Stimulated activated naive CD8-positive, alpha-beta T cell treated with anti-CD3 and anti-CD28 coated beads, Interleukin-15, Interleukin-2, amounts not matched to agents 100 ng/mL and 50 ng/mL, for 24 hours (primary cell): ENCODE data around the gene AVEN.
"Not testable (repeated sequence)": the region's sequence is repeated elsewhere in the genome, so short reads cannot be mapped to it uniquely, and the experiment has no call there.

Source experiments
- H3K27ac Mint-ChIP-seq: one replicate; pipeline ENCODE4 v1.8.0; 2021; ENCODE audit warnings: mild to moderate bottlenecking, mixed read lengths
- H3K27me3 Mint-ChIP-seq: one replicate; pipeline ENCODE4 v1.8.0; 2021; ENCODE audit warnings: mixed read lengths
- H3K36me3 Mint-ChIP-seq: one replicate; pipeline ENCODE4 v1.8.0; 2021; ENCODE audit warnings: low read depth, mixed read lengths
- H3K4me1 Mint-ChIP-seq: one replicate; pipeline ENCODE4 v1.8.0; 2021; ENCODE audit warnings: low read depth, mixed read lengths
- H3K4me3 Mint-ChIP-seq: one replicate; pipeline ENCODE4 v1.8.0; 2021; ENCODE audit warnings: mild to moderate bottlenecking, mixed read lengths
- H3K9me3 Mint-ChIP-seq: one replicate; pipeline ENCODE4 v1.8.0; 2021; ENCODE audit warnings: mixed read lengths

Gene AVEN

DNA sequence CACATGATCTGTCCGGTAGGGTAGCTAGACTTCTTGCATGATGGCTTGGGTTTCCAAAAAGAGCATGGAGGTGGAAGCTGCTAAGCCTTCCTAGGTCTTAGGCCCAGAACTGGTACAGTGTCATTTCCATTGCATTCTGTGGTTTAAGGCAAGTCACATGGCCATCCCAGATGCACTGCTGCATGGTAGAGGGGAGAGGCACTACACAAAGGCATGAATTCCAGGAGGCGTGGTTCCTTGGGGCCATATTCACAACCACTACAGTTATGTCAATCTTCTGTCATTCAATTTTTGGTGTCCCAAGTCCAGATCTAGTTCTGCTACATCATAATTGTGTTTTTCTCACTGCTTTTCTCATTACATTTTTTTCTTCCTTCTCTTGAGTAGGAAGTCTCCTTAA, 192.9 kb downstream of the AVEN start:
- Mint-ChIP-seq H3K4me1 (no peaks in the 10 kb centered on the region), H3K9me3 (no peaks in the 10 kb centered on the region), H3K36me3 (no peaks in the 10 kb centered on the region), H3K4me3 (no peak overlapping the region), H3K27me3 (peaks cover 4% of the 10 kb centered on the region), H3K27ac (no peak overlapping the region)

- H3K4me1 Mint-ChIP-seq = no peaks in the 10 kb centered on the region
These were observed 194.4 kb downstream of the AVEN start for GRCh38 chr15:33844597-33844996.

DNA sequence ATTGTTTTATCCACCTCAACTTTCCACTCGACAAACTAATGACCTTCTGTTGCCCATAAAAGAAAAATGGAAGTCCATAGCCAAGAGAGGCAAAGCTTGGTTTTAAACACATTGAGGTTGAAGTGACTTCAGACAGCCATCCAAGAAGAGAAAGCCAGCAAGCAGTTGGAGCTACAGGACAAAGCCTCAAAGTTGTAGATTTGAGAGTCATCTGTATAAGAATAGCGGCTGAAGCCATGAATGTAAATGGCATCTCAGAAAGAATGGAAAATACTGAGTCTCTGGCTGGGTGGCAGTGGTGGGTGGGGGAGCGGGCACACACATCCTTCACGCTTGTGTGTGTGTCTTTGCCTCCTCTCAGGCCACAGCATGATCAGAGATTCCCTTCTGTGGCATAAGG, 194.8 kb downstream of the AVEN start:
- Mint-ChIP-seq H3K4me3 (no peak overlapping the region), H3K36me3 (no peaks in the 10 kb centered on the region), H3K27ac (no peak overlapping the region), H3K27me3 (peaks cover 19% of the 10 kb centered on the region), H3K9me3 (no peaks in the 10 kb centered on the region), H3K4me1 (no peaks in the 10 kb centered on the region)

More at GRCh38 chr15:33844597-33844996, 194.4 kb downstream of the AVEN start:
- Mint-ChIP-seq H3K27me3 (peaks cover 15% of the 10 kb centered on the region), H3K9me3 (no peaks in the 10 kb centered on the region), H3K4me3 (no peak overlapping the region), H3K27ac (no peak overlapping the region), H3K36me3 (no peaks in the 10 kb centered on the region)

DNA sequence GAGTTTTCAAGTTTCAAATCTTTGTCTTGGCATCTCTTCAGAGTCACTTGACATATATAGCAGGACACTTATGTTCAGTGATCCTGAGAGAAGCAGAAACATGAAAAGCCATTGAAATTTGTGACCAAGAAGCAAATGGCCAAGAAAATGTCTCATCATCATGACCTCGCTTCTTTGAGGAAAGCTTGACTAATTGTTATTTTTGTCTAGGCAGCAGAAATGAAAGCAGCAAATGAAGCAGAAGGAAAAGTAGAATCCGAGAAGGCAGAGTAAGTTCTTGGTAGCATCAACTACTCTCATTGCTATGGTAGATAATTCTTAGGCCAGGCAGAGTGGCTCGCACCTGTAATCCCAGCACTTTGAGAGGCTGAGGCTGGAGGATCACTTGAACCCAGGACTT, 198.4 kb downstream of the AVEN start:
- peaks cover 15% of the 10 kb centered on the region for H3K27me3 Mint-ChIP-seq

DNA sequence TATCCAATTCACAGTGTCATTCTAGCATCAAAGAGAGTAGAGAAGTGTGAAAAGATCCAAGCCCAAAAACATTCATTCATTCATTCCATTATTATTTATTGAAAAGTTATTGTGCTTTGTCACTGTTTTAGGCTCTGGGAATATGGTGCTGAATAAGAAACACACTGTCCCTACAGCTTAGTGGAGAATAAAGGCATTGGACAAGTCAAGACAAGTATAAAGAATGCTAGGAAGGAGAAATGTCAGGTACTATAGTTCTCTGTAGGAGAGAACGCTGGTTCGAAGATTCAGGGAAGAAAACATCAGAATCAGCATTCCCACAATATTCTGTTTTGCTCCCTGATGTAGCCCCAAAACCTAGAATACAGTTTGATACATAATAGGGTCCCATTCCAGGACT, 199.5 kb downstream of the AVEN start:
- Mint-ChIP-seq H3K4me1 (no peaks in the 10 kb centered on the region), H3K27me3 (peaks cover 15% of the 10 kb centered on the region), H3K9me3 (no peaks in the 10 kb centered on the region), H3K36me3 (no peaks in the 10 kb centered on the region), H3K4me3 (no peak overlapping the region), H3K27ac (no peak overlapping the region)

More for the DNA sequence above, 198.4 kb downstream of the AVEN start:
- Mint-ChIP-seq H3K4me1 (no peaks in the 10 kb centered on the region), H3K4me3 (no peak overlapping the region), H3K9me3 (no peaks in the 10 kb centered on the region), H3K27ac (no peak overlapping the region), H3K36me3 (no peaks in the 10 kb centered on the region)

DNA sequence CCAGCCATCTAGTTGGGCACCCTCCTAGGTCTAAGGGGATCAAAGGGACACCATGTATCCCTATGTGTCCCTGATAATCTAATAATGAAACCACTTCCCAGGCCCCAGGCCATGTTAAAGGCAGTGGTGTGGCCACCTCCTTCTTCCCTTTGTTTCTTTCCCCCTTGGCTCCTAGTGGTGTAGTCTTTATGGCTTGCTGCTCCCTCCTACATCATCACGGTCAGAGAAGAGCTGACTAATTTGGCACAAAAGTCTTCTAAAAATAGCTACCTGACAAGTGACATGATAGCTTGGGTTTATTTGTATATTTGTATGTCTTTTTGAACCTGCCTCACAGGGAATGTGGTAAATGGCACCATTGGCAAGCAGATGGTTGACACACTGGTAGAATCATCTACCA, 201.7 kb downstream of the AVEN start:
- Mint-ChIP-seq H3K9me3 (no peaks in the 10 kb centered on the region), H3K27me3 (peaks cover 15% of the 10 kb centered on the region), H3K27ac (no peak overlapping the region), H3K4me3 (no peak overlapping the region), H3K36me3 (no peaks in the 10 kb centered on the region), H3K4me1 (no peaks in the 10 kb centered on the region)

DNA sequence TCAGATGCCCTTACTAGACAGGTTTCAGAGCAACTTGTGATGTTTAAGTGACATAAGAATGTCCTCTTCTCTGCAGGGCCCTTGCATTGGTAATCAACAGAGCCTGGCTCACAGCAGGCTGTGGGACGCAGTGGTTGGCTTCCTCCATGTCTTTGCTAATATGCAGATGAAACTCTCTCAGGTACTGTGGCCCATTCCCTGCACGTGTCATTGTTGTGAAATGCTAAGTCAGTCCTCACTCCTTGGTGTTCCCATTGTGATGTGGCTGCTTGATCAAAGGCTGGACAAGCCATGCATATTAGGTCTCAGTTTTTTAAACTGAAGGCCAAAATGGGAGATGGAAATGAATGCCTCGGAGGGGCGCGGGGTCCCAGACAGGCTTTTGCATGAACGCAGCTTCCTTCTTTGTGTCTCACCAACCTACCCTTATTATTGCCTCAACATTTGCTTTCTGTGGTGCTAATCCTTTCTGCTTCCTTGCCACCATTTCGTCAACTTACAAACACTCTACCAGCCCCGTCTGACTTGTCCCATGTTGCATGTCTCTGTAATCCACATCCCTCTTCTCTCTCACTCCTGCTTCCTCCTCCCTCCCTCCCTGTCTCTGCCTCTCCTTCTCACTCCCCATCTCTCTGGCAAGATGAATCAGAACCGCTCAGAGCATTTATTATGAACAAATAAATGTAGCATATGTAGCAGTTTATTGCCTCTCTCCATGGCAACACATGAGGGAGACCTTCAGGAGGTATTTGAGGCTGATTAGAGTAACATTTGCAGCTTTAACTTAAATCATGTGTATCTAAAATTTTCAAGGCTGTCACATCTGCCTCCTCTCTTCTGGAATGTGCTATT, 203.9 kb downstream of the AVEN start:
- Mint-ChIP-seq H3K36me3 (no peaks in the 10 kb centered on the region), H3K27me3 (peaks cover 9% of the 10 kb centered on the region), H3K4me1 (no peaks in the 10 kb centered on the region), H3K9me3 (no peaks in the 10 kb centered on the region), H3K27ac (no peak overlapping the region), H3K4me3 (no peak overlapping the region)

- Mint-ChIP-seq H3K36me3 (no peaks in the 10 kb centered on the region), H3K4me1 (no peaks in the 10 kb centered on the region), H3K4me3 (no peak overlapping the region), H3K9me3 (no peaks in the 10 kb centered on the region), H3K27ac (no peak overlapping the region), H3K27me3 (peaks cover 5% of the 10 kb centered on the region)
These were observed 207.4 kb downstream of the AVEN start for GRCh38 chr15:33831646-33832045.

- Mint-ChIP-seq H3K4me3 (no peak overlapping the region), H3K27ac (no peak overlapping the region), H3K9me3 (no peaks in the 10 kb centered on the region), H3K36me3 (no peaks in the 10 kb centered on the region), H3K4me1 (no peaks in the 10 kb centered on the region), H3K27me3 (peaks cover 12% of the 10 kb centered on the region)
These were observed 208.7 kb downstream of the AVEN start for GRCh38 chr15:33830351-33830750.

- H3K4me3 Mint-ChIP-seq = no peak overlapping the region
These were observed 212.8 kb downstream of the AVEN start for GRCh38 chr15:33826201-33826600.

GRCh38 chr15:33825453-33825852, 213.6 kb downstream of the AVEN start:
- Mint-ChIP-seq H3K36me3 (no peaks in the 10 kb centered on the region), H3K27ac (no peak overlapping the region), H3K4me1 (no peaks in the 10 kb centered on the region), H3K4me3 (no peak overlapping the region), H3K27me3 (peaks cover 22% of the 10 kb centered on the region), H3K9me3 (no peaks in the 10 kb centered on the region)

More at GRCh38 chr15:33826201-33826600, 212.8 kb downstream of the AVEN start:
- no peaks in the 10 kb centered on the region for H3K36me3 Mint-ChIP-seq
- no peak overlapping the region for H3K27ac Mint-ChIP-seq
- peaks cover 22% of the 10 kb centered on the region for H3K27me3 Mint-ChIP-seq
- H3K4me1 Mint-ChIP-seq = no peaks in the 10 kb centered on the region
- no peaks in the 10 kb centered on the region for H3K9me3 Mint-ChIP-seq

DNA sequence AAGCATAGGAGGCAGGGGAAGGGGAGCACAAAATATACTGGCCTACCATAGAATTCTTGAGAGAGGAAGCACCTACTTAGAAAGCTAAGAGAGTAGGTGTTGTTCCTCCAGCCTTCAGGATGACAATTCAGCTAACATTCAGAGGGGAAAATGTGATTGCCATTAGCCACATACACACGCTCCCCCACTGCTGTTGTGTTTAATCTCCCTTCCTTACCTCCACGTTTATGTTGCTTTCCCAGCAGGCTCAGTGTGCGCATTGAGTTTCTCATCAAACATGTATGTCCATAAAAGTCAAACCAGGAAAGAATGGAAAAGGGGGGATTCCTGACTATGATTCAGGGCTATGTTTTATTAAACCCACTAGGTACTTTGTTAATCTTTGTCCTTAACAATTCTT, 215.9 kb downstream of the AVEN start:
- Mint-ChIP-seq H3K36me3 (no peaks in the 10 kb centered on the region), H3K27ac (no peak overlapping the region), H3K27me3 (peaks cover 22% of the 10 kb centered on the region), H3K4me1 (no peaks in the 10 kb centered on the region), H3K4me3 (no peak overlapping the region), H3K9me3 (no peaks in the 10 kb centered on the region)

DNA sequence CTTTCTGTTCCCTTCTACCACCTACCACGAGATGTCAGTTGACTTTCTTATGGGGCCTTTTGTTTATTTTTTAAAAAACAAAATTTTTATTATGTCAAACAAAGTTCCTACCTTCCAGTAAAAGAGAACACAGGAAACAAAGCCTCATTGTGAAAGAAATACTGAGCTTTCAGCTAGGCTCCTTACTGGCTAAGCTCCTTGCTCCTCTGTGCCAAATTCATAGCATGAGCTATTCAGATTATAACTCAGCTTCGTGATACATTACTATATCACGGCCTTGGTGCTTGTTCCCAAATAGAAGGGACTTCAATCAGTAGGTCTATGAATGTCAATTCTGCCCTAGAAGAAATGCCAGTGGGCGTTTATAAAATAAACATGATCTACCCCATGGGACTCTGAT, 216.5 kb downstream of the AVEN start:
- no peaks in the 10 kb centered on the region for H3K4me1 Mint-ChIP-seq
- H3K27me3 Mint-ChIP-seq = peaks cover 24% of the 10 kb centered on the region
- no peaks in the 10 kb centered on the region for H3K36me3 Mint-ChIP-seq
- no peak overlapping the region for H3K27ac Mint-ChIP-seq
- no peak overlapping the region for H3K4me3 Mint-ChIP-seq
- no peaks in the 10 kb centered on the region for H3K9me3 Mint-ChIP-seq

GRCh38 chr15:33819499-33819898, 219.5 kb downstream of the AVEN start:
- H3K9me3 Mint-ChIP-seq, H3K4me3 Mint-ChIP-seq, H3K4me1 Mint-ChIP-seq, H3K27ac Mint-ChIP-seq, H3K36me3 Mint-ChIP-seq: not testable (repeated sequence)
- peaks cover 12% of the 10 kb centered on the region for H3K27me3 Mint-ChIP-seq
